SU-DHL-6 (cell line): ENCODE data around the gene INO80D.

Experiments used
- EZH2phosphoT487 ChIP-seq: fragments of 200-600 bp; sonication (generic), shearing (Covaris generic); conservative IDR thresholded peaks from 2 replicates; pipeline ENCODE4 v1.6.1; 2018; ENCODE audit warnings: mild to moderate bottlenecking, antibody characterized with exemption, low read length, moderate library complexity, mixed read lengths
- TF ChIP-seq, protein P1 (sequence below): fragments of 200-600 bp; sonication (generic); IDR thresholded peaks from one replicate; pipeline ENCODE4 v1.5.1; 2017; ENCODE audit warnings: antibody characterized with exemption, mild to moderate bottlenecking, low read length, moderate library complexity; ENCODE audit not compliant: insufficient read depth, poor library complexity, severe bottlenecking

DNA sequence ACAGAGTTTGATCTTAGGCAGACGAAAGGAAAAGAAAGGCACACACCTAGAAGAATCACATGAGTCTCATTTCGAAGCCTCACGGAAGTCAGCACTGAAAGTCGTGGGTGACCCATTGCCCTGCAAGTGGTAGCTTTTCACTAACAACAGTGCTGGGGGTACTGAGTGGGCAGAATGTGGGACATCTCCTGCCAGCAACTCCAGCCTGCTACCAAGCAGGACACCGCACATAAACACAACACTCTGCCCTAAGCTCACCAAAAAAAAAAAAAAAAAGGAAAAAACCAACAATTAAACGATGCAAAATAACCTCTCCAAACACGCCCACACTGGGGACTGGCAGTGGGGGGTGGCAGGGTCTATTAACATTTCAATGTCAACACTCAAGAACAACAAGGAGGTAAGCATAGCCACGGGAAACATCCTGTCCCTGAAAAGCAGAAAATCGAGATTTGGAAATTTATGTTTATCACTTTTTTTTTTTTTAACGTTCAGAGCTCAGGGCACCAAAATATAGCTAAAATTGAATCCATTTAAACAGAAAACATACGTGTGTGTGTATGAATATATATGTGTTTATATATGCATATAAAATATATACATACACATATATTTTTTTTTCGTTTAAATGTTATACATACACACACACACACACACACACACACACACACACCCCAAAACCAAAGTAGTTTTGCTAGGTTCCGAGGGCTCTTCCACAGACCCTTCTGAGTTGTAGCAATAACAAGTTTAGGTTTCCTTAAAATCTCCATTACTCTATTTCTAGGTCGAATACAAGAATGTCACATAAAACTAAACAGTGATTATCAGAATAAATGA is 2.2 kb downstream of the INO80D start:
- TF ChIP-seq, protein P1, sequence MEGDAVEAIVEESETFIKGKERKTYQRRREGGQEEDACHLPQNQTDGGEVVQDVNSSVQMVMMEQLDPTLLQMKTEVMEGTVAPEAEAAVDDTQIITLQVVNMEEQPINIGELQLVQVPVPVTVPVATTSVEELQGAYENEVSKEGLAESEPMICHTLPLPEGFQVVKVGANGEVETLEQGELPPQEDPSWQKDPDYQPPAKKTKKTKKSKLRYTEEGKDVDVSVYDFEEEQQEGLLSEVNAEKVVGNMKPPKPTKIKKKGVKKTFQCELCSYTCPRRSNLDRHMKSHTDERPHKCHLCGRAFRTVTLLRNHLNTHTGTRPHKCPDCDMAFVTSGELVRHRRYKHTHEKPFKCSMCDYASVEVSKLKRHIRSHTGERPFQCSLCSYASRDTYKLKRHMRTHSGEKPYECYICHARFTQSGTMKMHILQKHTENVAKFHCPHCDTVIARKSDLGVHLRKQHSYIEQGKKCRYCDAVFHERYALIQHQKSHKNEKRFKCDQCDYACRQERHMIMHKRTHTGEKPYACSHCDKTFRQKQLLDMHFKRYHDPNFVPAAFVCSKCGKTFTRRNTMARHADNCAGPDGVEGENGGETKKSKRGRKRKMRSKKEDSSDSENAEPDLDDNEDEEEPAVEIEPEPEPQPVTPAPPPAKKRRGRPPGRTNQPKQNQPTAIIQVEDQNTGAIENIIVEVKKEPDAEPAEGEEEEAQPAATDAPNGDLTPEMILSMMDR: no peak
- no peak for TF ChIP-seq EZH2phosphoT487
